ENCODE data around the gene CCNT1. TPM values are rescaled to one million over a fixed set of nuclear protein-coding genes. Genes with fewer than 3 reads are reported as not detected.

CCNT1 gene
- total RNA-seq, 1 experiment from 2014 or later = 69.4 TPM

- H2AFZ ChIP-seq (ENCODE audit: low read depth, low read length, poor library complexity, severe bottlenecking) = no peak overlapping the region
- ChIA-PET POLR2A (no interaction called here), RAD21 (ENCODE audit: low non-redundant PET in 1 of 2, low total read pairs in 2 of 2, uncharacterized antibody in 2 of 2, unreplicated experiment in 2 of 2) (no interaction called here)
Observed at GRCh38 chr12:48758737-48759136, 42.2 kb upstream of the CCNT1 start.

More at GRCh38 chr12:48758737-48759136, 42.2 kb upstream of the CCNT1 start:
- H3K9me3 ChIP-seq (ENCODE audit: control insufficient read depth in 1 of 2, insufficient read depth in 1 of 2, low read depth in 1 of 2, low read length in 2 of 2) = no peaks in the 10 kb centered on the region
- H4K20me1 ChIP-seq (ENCODE audit: insufficient read depth) = no peaks in the 10 kb centered on the region
- intact Hi-C loops (cut with micrococcal nuclease) = no loop called here
- no peak overlapping the region for H3K9ac ChIP-seq (ENCODE audit: low read length)
- no peak overlapping the region for H3K4me2 ChIP-seq (ENCODE audit: low read length)
- no peaks in the 10 kb centered on the region for H3K4me1 ChIP-seq (ENCODE audit: control insufficient read depth in 1 of 2, insufficient read depth in 2 of 2, low read length in 2 of 2)
- H3K36me3 ChIP-seq (ENCODE audit: control insufficient read depth in 1 of 2, insufficient read depth in 2 of 2, low read length in 2 of 2) = no peaks in the 10 kb centered on the region
- TF ChIP-seq ELF1 (IDR thresholded peaks at IDR 0.05; ENCODE audit: borderline replicate concordance, low read depth) (no peak), ZNF274 (IDR thresholded peaks at IDR 0.05; ENCODE audit: low read depth, low read length) (no peak), ZBTB33 (IDR thresholded peaks at IDR 0.05; ENCODE audit: extremely low read depth, insufficient replicate concordance, low read length) (no peak), POLR2A (IDR thresholded peaks at IDR 0.05; ENCODE audit: borderline replicate concordance, extremely low read depth, insufficient read depth, insufficient read length) (no peak), SP1 (IDR thresholded peaks at IDR 0.05; ENCODE audit: low read depth) (no peak), TCF7L2 (IDR thresholded peaks at IDR 0.05; ENCODE audit: borderline replicate concordance, extremely low read depth, insufficient read depth, insufficient read length) (no peak), FOSL1 (IDR thresholded peaks at IDR 0.05; ENCODE audit: low read depth) (no peak), RAD21 (IDR thresholded peaks at IDR 0.05; ENCODE audit: low read depth) (no peak), YY1 (IDR thresholded peaks at IDR 0.05; ENCODE audit: extremely low read depth, insufficient replicate concordance, low read depth, low read length) (no peak), SIN3A (IDR thresholded peaks at IDR 0.05; ENCODE audit: low read depth) (no peak), CBX3 (IDR thresholded peaks at IDR 0.05; ENCODE audit: low read depth) (no peak), SRF (IDR thresholded peaks at IDR 0.05; ENCODE audit: low read depth) (no peak), POLR2AphosphoS5 (IDR thresholded peaks at IDR 0.05; ENCODE audit: low read depth, low read length) (no peak), ZFX (IDR thresholded peaks at IDR 0.05) (no peak), CEBPB (IDR thresholded peaks at IDR 0.05; ENCODE audit: low read depth) (no peak), EZH2phosphoT487 (IDR thresholded peaks at IDR 0.05; ENCODE audit: borderline replicate concordance) (no peak)
- TF ChIP-seq, protein P1, sequence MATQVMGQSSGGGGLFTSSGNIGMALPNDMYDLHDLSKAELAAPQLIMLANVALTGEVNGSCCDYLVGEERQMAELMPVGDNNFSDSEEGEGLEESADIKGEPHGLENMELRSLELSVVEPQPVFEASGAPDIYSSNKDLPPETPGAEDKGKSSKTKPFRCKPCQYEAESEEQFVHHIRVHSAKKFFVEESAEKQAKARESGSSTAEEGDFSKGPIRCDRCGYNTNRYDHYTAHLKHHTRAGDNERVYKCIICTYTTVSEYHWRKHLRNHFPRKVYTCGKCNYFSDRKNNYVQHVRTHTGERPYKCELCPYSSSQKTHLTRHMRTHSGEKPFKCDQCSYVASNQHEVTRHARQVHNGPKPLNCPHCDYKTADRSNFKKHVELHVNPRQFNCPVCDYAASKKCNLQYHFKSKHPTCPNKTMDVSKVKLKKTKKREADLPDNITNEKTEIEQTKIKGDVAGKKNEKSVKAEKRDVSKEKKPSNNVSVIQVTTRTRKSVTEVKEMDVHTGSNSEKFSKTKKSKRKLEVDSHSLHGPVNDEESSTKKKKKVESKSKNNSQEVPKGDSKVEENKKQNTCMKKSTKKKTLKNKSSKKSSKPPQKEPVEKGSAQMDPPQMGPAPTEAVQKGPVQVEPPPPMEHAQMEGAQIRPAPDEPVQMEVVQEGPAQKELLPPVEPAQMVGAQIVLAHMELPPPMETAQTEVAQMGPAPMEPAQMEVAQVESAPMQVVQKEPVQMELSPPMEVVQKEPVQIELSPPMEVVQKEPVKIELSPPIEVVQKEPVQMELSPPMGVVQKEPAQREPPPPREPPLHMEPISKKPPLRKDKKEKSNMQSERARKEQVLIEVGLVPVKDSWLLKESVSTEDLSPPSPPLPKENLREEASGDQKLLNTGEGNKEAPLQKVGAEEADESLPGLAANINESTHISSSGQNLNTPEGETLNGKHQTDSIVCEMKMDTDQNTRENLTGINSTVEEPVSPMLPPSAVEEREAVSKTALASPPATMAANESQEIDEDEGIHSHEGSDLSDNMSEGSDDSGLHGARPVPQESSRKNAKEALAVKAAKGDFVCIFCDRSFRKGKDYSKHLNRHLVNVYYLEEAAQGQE (IDR thresholded peaks at IDR 0.05; ENCODE audit: low read depth) = no peak
- TF ChIP-seq, protein P2, sequence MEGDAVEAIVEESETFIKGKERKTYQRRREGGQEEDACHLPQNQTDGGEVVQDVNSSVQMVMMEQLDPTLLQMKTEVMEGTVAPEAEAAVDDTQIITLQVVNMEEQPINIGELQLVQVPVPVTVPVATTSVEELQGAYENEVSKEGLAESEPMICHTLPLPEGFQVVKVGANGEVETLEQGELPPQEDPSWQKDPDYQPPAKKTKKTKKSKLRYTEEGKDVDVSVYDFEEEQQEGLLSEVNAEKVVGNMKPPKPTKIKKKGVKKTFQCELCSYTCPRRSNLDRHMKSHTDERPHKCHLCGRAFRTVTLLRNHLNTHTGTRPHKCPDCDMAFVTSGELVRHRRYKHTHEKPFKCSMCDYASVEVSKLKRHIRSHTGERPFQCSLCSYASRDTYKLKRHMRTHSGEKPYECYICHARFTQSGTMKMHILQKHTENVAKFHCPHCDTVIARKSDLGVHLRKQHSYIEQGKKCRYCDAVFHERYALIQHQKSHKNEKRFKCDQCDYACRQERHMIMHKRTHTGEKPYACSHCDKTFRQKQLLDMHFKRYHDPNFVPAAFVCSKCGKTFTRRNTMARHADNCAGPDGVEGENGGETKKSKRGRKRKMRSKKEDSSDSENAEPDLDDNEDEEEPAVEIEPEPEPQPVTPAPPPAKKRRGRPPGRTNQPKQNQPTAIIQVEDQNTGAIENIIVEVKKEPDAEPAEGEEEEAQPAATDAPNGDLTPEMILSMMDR (IDR thresholded peaks at IDR 0.05 in 2 of 3, conservative IDR thresholded peaks at IDR 0.05 in 1 of 3; ENCODE audit: borderline replicate concordance in 1 of 3, insufficient read depth in 1 of 3, low read depth in 2 of 3, low read length in 2 of 3) = no peak
- TF ChIP-seq, protein P3, sequence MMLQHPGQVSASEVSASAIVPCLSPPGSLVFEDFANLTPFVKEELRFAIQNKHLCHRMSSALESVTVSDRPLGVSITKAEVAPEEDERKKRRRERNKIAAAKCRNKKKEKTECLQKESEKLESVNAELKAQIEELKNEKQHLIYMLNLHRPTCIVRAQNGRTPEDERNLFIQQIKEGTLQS (IDR thresholded peaks at IDR 0.05) = no peak
- DNase-seq (ENCODE audit: low read depth, low spot score) (no peak), ATAC-seq (no peak)
- no peaks in the 10 kb centered on the region for H3K9me2 ChIP-seq (ENCODE audit: insufficient read depth)
- no peak overlapping the region for H3K4me3 ChIP-seq (replicated peaks in 1 of 2; ENCODE audit: low read depth in 1 of 2, low read length in 2 of 2)
- no peak overlapping the region for H3K27ac ChIP-seq (ENCODE audit: low read depth, low read length)
- H3K79me2 ChIP-seq (ENCODE audit: insufficient read depth, low read length) = no peaks in the 10 kb centered on the region
- H3K27me3 ChIP-seq (ENCODE audit: insufficient read depth, low read length) = no peaks in the 10 kb centered on the region
- CTCF ChIA-PET = interaction anchor here (1.8 kb wide), 1 partner anchor 36 kb away, joined by 6 read pairs; no protein-coding TSS in a partner anchor
- no TSS peak for BruUV-seq (replicated peaks)
